Esophagus muscularis mucosa (tissue), 4 donors: ENCODE data around the gene GADD45A.

Experiments
- CTCF ChIP-seq, 3 experiments: fragments of 200-600 bp in 2 of 3; fragments of 450-650 bp in 1 of 3; sonication (generic) in 2 of 3; IDR thresholded peaks; one replicate each; pipeline ENCODE4 v1.5.1; 2017 to 2019; ENCODE audit warnings: antibody characterized with exemption in 3 of 3, mild to moderate bottlenecking in 2 of 3, moderate library complexity in 1 of 3
- EP300 ChIP-seq: sonication (generic); formaldehyde crosslinking; IDR thresholded peaks from one replicate; pipeline ENCODE4 v1.6.1; 2017; ENCODE audit warnings: antibody characterized with exemption
- POLR2A ChIP-seq: fragments of 450-650 bp; IDR thresholded peaks from one replicate; pipeline ENCODE4 v1.6.1; 2017; ENCODE audit warnings: antibody characterized with exemption, moderate library complexity, mild to moderate bottlenecking, low read depth
- POLR2AphosphoS5 ChIP-seq, 2 donors: sonication (generic); formaldehyde crosslinking; IDR thresholded peaks; one replicate each; pipeline ENCODE4 v1.6.1; 2017; ENCODE audit warnings: antibody characterized with exemption in 2 of 2

DNA sequence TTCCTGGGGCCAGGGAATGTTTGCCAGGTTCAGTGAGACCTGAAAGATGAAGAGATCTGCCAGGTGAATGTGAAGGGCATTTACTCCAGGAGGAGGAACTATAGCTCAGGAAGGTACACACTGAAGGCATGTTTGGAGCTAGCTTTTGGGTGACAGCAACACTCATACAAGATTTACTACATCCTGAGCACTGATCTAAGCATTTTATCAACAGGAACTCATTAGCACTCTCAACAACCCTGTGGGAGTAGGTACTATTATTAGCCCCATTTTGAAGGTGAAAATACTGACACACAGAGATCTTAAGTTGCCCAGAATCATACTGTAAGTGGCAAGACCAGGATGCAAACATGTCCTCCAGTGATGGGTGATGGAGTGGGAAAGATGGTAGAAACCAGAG is 6.7 kb downstream of the GADD45A start:
- TF ChIP-seq POLR2A (no peak), CTCF (IDR thresholded peaks at IDR 0.05) (no peak), POLR2AphosphoS5 (IDR thresholded peaks at IDR 0.05) (no peak), EP300 (no peak)
